ENCODE data around the gene COL23A1.
"Not testable (repeated sequence)": the region's sequence is repeated elsewhere in the genome, so short reads cannot be mapped to it uniquely, and the experiment has no call there.

Gene COL23A1

GRCh38 chr5:178509491-178510057, 80.6 kb downstream of the COL23A1 start:
- no peak for DNase-seq (ENCODE audit: low read depth, low spot score)

- no peak for DNase-seq (ENCODE audit: low read depth, low spot score)
These were observed 82.9 kb downstream of the COL23A1 start for GRCh38 chr5:178507151-178507932.

GRCh38 chr5:178505639-178506407, 84.4 kb downstream of the COL23A1 start:
- DNase-seq (ENCODE audit: low read depth, low spot score) = no peak

GRCh38 chr5:178504340-178504960, 85.7 kb downstream of the COL23A1 start:
- no peak for DNase-seq (ENCODE audit: low read depth, low spot score)

- no peak for DNase-seq (ENCODE audit: low read depth, low spot score)
These were observed 87.6 kb downstream of the COL23A1 start for GRCh38 chr5:178502401-178503100.

- no peak for DNase-seq (ENCODE audit: low read depth, low spot score)
These were observed 90.8 kb downstream of the COL23A1 start for GRCh38 chr5:178499352-178499751.

- no peak for DNase-seq (ENCODE audit: low read depth, low spot score)
These were observed 93.6 kb downstream of the COL23A1 start for GRCh38 chr5:178496642-178497041.

GRCh38 chr5:178496214-178496613, 94.0 kb downstream of the COL23A1 start:
- DNase-seq (ENCODE audit: low read depth, low spot score) = no peak

GRCh38 chr5:178495706-178496105, 94.5 kb downstream of the COL23A1 start:
- DNase-seq (ENCODE audit: low read depth, low spot score) = no peak

GRCh38 chr5:178492278-178492677, 97.9 kb downstream of the COL23A1 start:
- no peak for DNase-seq (ENCODE audit: low read depth, low spot score)

- no peak for DNase-seq (ENCODE audit: low read depth, low spot score)
These were observed 99.1 kb downstream of the COL23A1 start for GRCh38 chr5:178490935-178491652.

- no peak for DNase-seq (ENCODE audit: low read depth, low spot score)
These were observed 100.8 kb downstream of the COL23A1 start for GRCh38 chr5:178489271-178489976.

- no peak for DNase-seq (ENCODE audit: low read depth, low spot score)
These were observed 101.5 kb downstream of the COL23A1 start for GRCh38 chr5:178488696-178489095.

- DNase-seq (ENCODE audit: low read depth, low spot score) = no peak
These were observed 102.1 kb downstream of the COL23A1 start for GRCh38 chr5:178487911-178488600.

GRCh38 chr5:178486878-178487512, 103.2 kb downstream of the COL23A1 start:
- not testable (repeated sequence) for DNase-seq (ENCODE audit: low read depth, low spot score)

GRCh38 chr5:178486239-178486641, 104.0 kb downstream of the COL23A1 start:
- DNase-seq (ENCODE audit: low read depth, low spot score) = no peak

GRCh38 chr5:178483620-178484019, 106.6 kb downstream of the COL23A1 start:
- no peak for DNase-seq (ENCODE audit: low read depth, low spot score)

GRCh38 chr5:178479261-178479660, 110.9 kb downstream of the COL23A1 start:
- no peak for DNase-seq (ENCODE audit: low read depth, low spot score)

GRCh38 chr5:178478370-178478769, 111.8 kb downstream of the COL23A1 start:
- DNase-seq (ENCODE audit: low read depth, low spot score) = no peak

All from iPS DF 19.7 (cell line).